HepG2 (cell line): ENCODE results near the gene AGAP1. TPM values are rescaled to one million over a fixed set of nuclear protein-coding genes. Genes with fewer than 3 reads are reported as not detected.

Source experiments
- AFF4 ChIP-seq: sonication (generic); formaldehyde crosslinking; IDR thresholded peaks from 2 replicates; pipeline ENCODE4 v1.4.0; 2020; ENCODE audit warnings: missing genetic modification reagents
- EHMT2 ChIP-seq: fragments of 200-600 bp; sonication (generic); IDR thresholded peaks from 2 replicates; pipeline ENCODE4 v1.7.0; 2017; ENCODE audit warnings: antibody characterized with exemption, low read depth, low read length, borderline replicate concordance
- FOXC1 ChIP-seq: sonication (generic); formaldehyde crosslinking; IDR thresholded peaks from 2 replicates; pipeline ENCODE4 v1.8.0; 2022; ENCODE audit warnings: mild to moderate bottlenecking, missing genetic modification reagents, borderline replicate concordance
- FOXM1 ChIP-seq: sonication (generic); formaldehyde crosslinking; IDR thresholded peaks from 2 replicates; pipeline ENCODE4 v1.5.0; 2020; ENCODE audit warnings: missing genetic modification reagents
- GFI1 ChIP-seq: sonication (generic); formaldehyde crosslinking; IDR thresholded peaks from 2 replicates; pipeline ENCODE4 v1.5.0; 2020; ENCODE audit warnings: missing genetic modification reagents, mild to moderate bottlenecking, borderline replicate concordance
- GPN1 ChIP-seq: sonication (generic); formaldehyde crosslinking; IDR thresholded peaks from 2 replicates; pipeline ENCODE4 v1.5.1; 2020; ENCODE audit warnings: missing genetic modification reagents, borderline replicate concordance
- IKZF1 ChIP-seq: fragments of 450-650 bp; IDR thresholded peaks from 2 replicates; pipeline ENCODE4 v1.7.1; 2016
- ISX ChIP-seq: sonication (generic); formaldehyde crosslinking; conservative IDR thresholded peaks from 2 replicates; pipeline ENCODE4 v1.5.0; 2020; ENCODE audit warnings: missing genetic modification reagents
- NFATC3 ChIP-seq: sonication (generic); formaldehyde crosslinking; IDR thresholded peaks from 2 replicates; pipeline ENCODE4 v1.5.1; 2020; ENCODE audit warnings: mild to moderate bottlenecking, missing genetic modification reagents
- NR2F2 ChIP-seq: IDR thresholded peaks from 2 replicates; pipeline ENCODE4 v1.6.1; 2012; ENCODE audit warnings: low read depth, inconsistent platforms, borderline replicate concordance
- SMC3 ChIP-seq: IDR thresholded peaks from 2 replicates; pipeline ENCODE4 v1.6.1; 2011; ENCODE audit warnings: low read length, improper control_type of control experiment
- SOX5 ChIP-seq: IDR thresholded peaks from 2 replicates; pipeline ENCODE4 v1.6.1; 2016; ENCODE audit warnings: borderline replicate concordance
- TFE3 ChIP-seq: IDR thresholded peaks from 2 replicates; pipeline ENCODE4 v1.6.1; 2016
- ZBTB42 ChIP-seq: sonication (generic); formaldehyde crosslinking; IDR thresholded peaks from 2 replicates; pipeline ENCODE4 v1.5.0; 2020; ENCODE audit warnings: mild to moderate bottlenecking, missing genetic modification reagents
- ZNF20 ChIP-seq: sonication (generic); formaldehyde crosslinking; IDR thresholded peaks from 2 replicates; pipeline ENCODE4 v1.4.0; 2020; ENCODE audit warnings: mild to moderate bottlenecking, moderate library complexity, missing genetic modification reagents
- ZNF276 ChIP-seq: sonication (generic); formaldehyde crosslinking; IDR thresholded peaks from 2 replicates; pipeline ENCODE4 v1.4.0; 2020; ENCODE audit warnings: mild to moderate bottlenecking, low read depth, missing genetic modification reagents
- ZNF280B ChIP-seq: sonication (generic); formaldehyde crosslinking; IDR thresholded peaks from 2 replicates; pipeline ENCODE4 v1.5.0; 2020; ENCODE audit warnings: missing genetic modification reagents, mild to moderate bottlenecking, borderline replicate concordance
- ZNF503 ChIP-seq: sonication (generic); formaldehyde crosslinking; IDR thresholded peaks from 2 replicates; pipeline ENCODE4 v1.4.0; 2020; ENCODE audit warnings: missing genetic modification reagents
- ZSCAN5A ChIP-seq: sonication (generic); formaldehyde crosslinking; IDR thresholded peaks from 2 replicates; pipeline ENCODE4 v1.8.0; 2022; ENCODE audit warnings: mild to moderate bottlenecking, missing genetic modification reagents, borderline replicate concordance
- polyA plus RNA-seq, 8 experiments: library from polyadenylated mRNA; depleted of rRNA in 3 of 8; stranded (reverse) in 7 of 8; unstranded in 1 of 8; fragments of >200 nt; fragmentation: Illumina TruSeq in 4 of 8; extraction: Trizol in 4 of 8; gene quantifications; 2 replicates each; pipeline versions ENCODE4 v1.2.1 to v1.2.3, GENCODE V29; 2011 to 2016; ENCODE audit warnings: low read depth in 4 of 8, missing spikeins in 1 of 8, mixed read lengths in 1 of 8; ENCODE audit not compliant: insufficient read depth in 1 of 8
- total RNA-seq, 5 experiments: library from RNA; depleted of rRNA; stranded (reverse); fragments of >200 nt; fragmentation: Illumina TruSeq; extraction: Trizol; gene quantifications; 2 replicates each; pipeline ENCODE4 v1.2.3, GENCODE V29; 2016; ENCODE audit warnings: low read depth in 1 of 5

AGAP1 gene
- total and polyA plus RNA-seq, 2 of the 13 experiments (the other 11 are each of a cell fraction or from before 2014, with no cell fraction given): 21.2 to 32.7 TPM

GRCh38 chr2:236008857-236009256 lies 515.0 kb downstream of the AGAP1 start (continued):
- TF ChIP-seq AFF4 (no peak), FOXC1 (CRISPR knock-in tag) (no peak), ZNF280B (no peak), ZSCAN5A (no peak), FOXM1 (CRISPR knock-in tag) (no peak), NFATC3 (no peak), SMC3 (no peak), IKZF1 (no peak), ZNF20 (CRISPR knock-in tag) (no peak), GPN1 (CRISPR knock-in tag) (no peak), EHMT2 (peak; percentile 74; the same call in 1 of the 2 replicates), TFE3 (CRISPR knock-in tag) (0 out of 2 replicates have a peak, but pooled peaks have one; percentile 53), NR2F2 (peak; percentile 30; the same call in 1 of the 2 replicates), ZBTB42 (CRISPR knock-in tag) (no peak), ISX (no peak), GFI1 (CRISPR knock-in tag) (no peak), ZNF276 (no peak), ZNF503 (CRISPR knock-in tag) (no peak), SOX5 (CRISPR knock-in tag) (peak; percentile 50; the same call in 1 of the 2 replicates)
